Endothelial cell of umbilical vein (primary cell): ENCODE measurements around the gene SCYL1. TPM values are rescaled to one million over a fixed set of nuclear protein-coding genes. Genes with fewer than 3 reads are reported as not detected.
A peak's percentile ranks its signal among the peaks of the same experiment; 100 is the strongest.

Experiments used
- BruUV-seq: library from RNA; stranded (reverse); fragments of 400-500 nt; replicated peaks from 2 replicates; lab custom pipeline; 2021; lab: Mats Ljungman, UMichigan
- CTCF ChIA-PET: fragments of 300-600, 350-600 bp; sonication (Branson Sonifier 250); formaldehyde crosslinking; loops from one replicate; lab custom pipeline; 2021; ENCODE audit warnings: antibody characterized with exemption, inconsistent platforms; lab: Charles Lee
- POLR2A ChIA-PET: fragments of 300-600, 350-600 bp; sonication (Branson Sonifier 250); formaldehyde crosslinking; loops from one replicate; lab custom pipeline; 2021; ENCODE audit warnings: antibody characterized with exemption, inconsistent platforms; lab: Charles Lee
- DNase-seq: peaks from one replicate; pipeline ENCODE4 v3.0.0-alpha.2; 2011; ENCODE audit warnings: low read depth, low spot score
- FAIRE-seq: peaks from 2 replicates; lab custom pipeline; 2011; peaks lifted over from hg19 to GRCh38; lab: Jason Lieb, UNC
- H2AFZ ChIP-seq: 2 replicates; pipeline ENCODE4 v1.6.0; 2012; ENCODE audit warnings: low read depth, low read length, control low read depth, inconsistent platforms
- H3K27ac ChIP-seq: 2 replicates; pipeline ENCODE4 v1.5.1; 2011; ENCODE audit warnings: low read depth, mild to moderate bottlenecking, control low read depth, low read length, moderate library complexity; ENCODE audit not compliant: insufficient read depth
- H3K27me3 ChIP-seq, 2 experiments: 2 replicates each; pipeline versions ENCODE4 v1.6.0 to v1.6.1; 2011; ENCODE audit warnings: low read length in 2 of 2, mixed read lengths in 1 of 2; ENCODE audit not compliant: control insufficient read depth in 2 of 2, insufficient read depth in 2 of 2
- H3K36me3 ChIP-seq, 2 experiments: 2 replicates in 1 of 2; 3 replicates in 1 of 2; pipeline ENCODE4 v1.5.1; 2011; ENCODE audit warnings: low read length in 2 of 2, mild to moderate bottlenecking in 1 of 2, moderate library complexity in 1 of 2; ENCODE audit not compliant: control insufficient read depth in 2 of 2, insufficient read depth in 2 of 2; ENCODE audit errors: extremely low read depth in 1 of 2
- H3K4me1 ChIP-seq: 3 replicates; pipeline ENCODE4 v1.5.1; 2011; ENCODE audit warnings: mild to moderate bottlenecking, low read length; ENCODE audit not compliant: control insufficient read depth, insufficient read depth; ENCODE audit errors: extremely low read depth
- H3K4me2 ChIP-seq: 2 replicates; pipeline ENCODE4 v1.6.1; 2011; ENCODE audit warnings: low read length, control low read depth, mixed read lengths; ENCODE audit not compliant: insufficient read depth
- H3K4me3 ChIP-seq, 3 experiments: fragments of 200-600 bp in 1 of 3; sonication (generic), shearing (Covaris generic) in 1 of 3; replicated peaks in 1 of 3; 2 replicates each; pipeline ENCODE4 v1.5.1; 2011 to 2016; ENCODE audit warnings: control low read depth in 3 of 3, low read length in 3 of 3, mild to moderate bottlenecking in 2 of 3, inconsistent platforms in 1 of 3, low read depth in 1 of 3, moderate library complexity in 1 of 3; ENCODE audit not compliant: insufficient read depth in 1 of 3
- H3K79me2 ChIP-seq: 2 replicates; pipeline ENCODE4 v1.6.0; 2012; ENCODE audit warnings: low read length, inconsistent platforms; ENCODE audit not compliant: control insufficient read depth, insufficient read depth
- H3K9ac ChIP-seq: replicated peaks from 2 replicates; pipeline ENCODE3; 2011; ENCODE audit warnings: low read length, control low read depth; ENCODE audit not compliant: insufficient read depth; ENCODE audit errors: extremely low read depth
- H3K9me1 ChIP-seq: replicated peaks from 3 replicates; pipeline ENCODE4 v1.6.0; 2011; ENCODE audit warnings: mild to moderate bottlenecking, low read length; ENCODE audit not compliant: control insufficient read depth, insufficient read depth; ENCODE audit errors: extremely low read depth
- H3K9me3 ChIP-seq: replicated peaks from 2 replicates; pipeline ENCODE4 v1.5.1; 2012; ENCODE audit warnings: low read length, inconsistent platforms; ENCODE audit not compliant: control insufficient read depth, insufficient read depth
- H4K20me1 ChIP-seq: replicated peaks from 2 replicates; pipeline ENCODE3; 2011; ENCODE audit warnings: mild to moderate bottlenecking, low read length; ENCODE audit not compliant: control insufficient read depth, insufficient read depth; ENCODE audit errors: extremely low read depth
- EZH2 ChIP-seq: IDR thresholded peaks from 2 replicates; pipeline ENCODE4 v1.6.1; 2012; ENCODE audit warnings: borderline replicate concordance, low read depth, mild to moderate bottlenecking, moderate library complexity, low read length, inconsistent platforms; ENCODE audit not compliant: severe bottlenecking
- FOS ChIP-seq: IDR thresholded peaks from 2 replicates; pipeline ENCODE4 v1.6.1; 2011; ENCODE audit warnings: mild to moderate bottlenecking, low read length, moderate library complexity, borderline replicate concordance; ENCODE audit not compliant: insufficient read depth
- GATA2 ChIP-seq: IDR thresholded peaks from 2 replicates; pipeline ENCODE4 v1.7.0; 2011; ENCODE audit warnings: low read depth, mild to moderate bottlenecking, moderate library complexity, mixed read lengths, low read length; ENCODE audit not compliant: insufficient read length, insufficient read depth
- JUN ChIP-seq: IDR thresholded peaks from 2 replicates; pipeline ENCODE4 v1.6.1; 2011; ENCODE audit warnings: borderline replicate concordance, low read depth; ENCODE audit not compliant: insufficient read length, insufficient read depth
- MYC ChIP-seq: IDR thresholded peaks from one replicate; pipeline ENCODE4 v1.6.1; 2011; ENCODE audit warnings: mild to moderate bottlenecking, low read depth, low read length
- POLR2A ChIP-seq: IDR thresholded peaks from 2 replicates; pipeline ENCODE4 v1.6.1; 2012; ENCODE audit warnings: low read depth, mild to moderate bottlenecking, control low read depth, low read length
- POLR2AphosphoS5 ChIP-seq: IDR thresholded peaks from 2 replicates; pipeline ENCODE4 v1.6.1; 2012; ENCODE audit warnings: low read depth, mild to moderate bottlenecking, control low read depth, low read length, moderate library complexity; ENCODE audit not compliant: insufficient read depth
- dilution Hi-C: fragments of 300-500 bp; cut with MboI; formaldehyde crosslinking; loops from one replicate; pipeline ENCODE4 v1.15.0; 2019; ENCODE audit warnings: low sequenced_read_pairs; ENCODE audit not compliant: extremely low pct_ligation_motif_present
- intact Hi-C: fragments of 100-400 bp; cut with micrococcal nuclease; formaldehyde crosslinking; loops from one replicate; pipeline ENCODE4 v1.10.0; 2022
- polyA plus RNA-seq, 4 experiments: library from polyadenylated mRNA; depleted of rRNA in 3 of 4; stranded (reverse) in 3 of 4; unstranded in 1 of 4; fragments of >200 nt; gene quantifications; 2 replicates each; pipeline versions ENCODE4 v1.2.1 to v1.2.3, GENCODE V29; 2011 to 2012; ENCODE audit warnings: missing spikeins in 1 of 4
- total RNA-seq: library from RNA; stranded (reverse); gene quantifications from 2 replicates; pipeline ENCODE4 v1.2.3, GENCODE V29; 2021
- TF ChIP-seq, protein P1 (sequence below), 2 donors: IDR thresholded peaks; 1 replicate in 1 of 2; 2 replicates in 1 of 2; pipeline ENCODE4 v1.5.1; 2011; ENCODE audit warnings: low read length in 2 of 2, mild to moderate bottlenecking in 2 of 2, moderate library complexity in 2 of 2, control low read depth in 1 of 2, inconsistent platforms in 1 of 2, low read depth in 1 of 2; ENCODE audit not compliant: insufficient read depth in 1 of 2; ENCODE audit errors: extremely low read depth in 1 of 2
- TF ChIP-seq, protein P2 (sequence below): IDR thresholded peaks from 2 replicates; pipeline ENCODE4 v1.6.1; 2011; ENCODE audit not compliant: insufficient read depth, insufficient read length

Gene SCYL1
- total and polyA plus RNA-seq, 2 donors (not counting 3 experiments of a cell fraction or from before 2014, with no cell fraction given) = 88.2 to 126 TPM

DNA sequence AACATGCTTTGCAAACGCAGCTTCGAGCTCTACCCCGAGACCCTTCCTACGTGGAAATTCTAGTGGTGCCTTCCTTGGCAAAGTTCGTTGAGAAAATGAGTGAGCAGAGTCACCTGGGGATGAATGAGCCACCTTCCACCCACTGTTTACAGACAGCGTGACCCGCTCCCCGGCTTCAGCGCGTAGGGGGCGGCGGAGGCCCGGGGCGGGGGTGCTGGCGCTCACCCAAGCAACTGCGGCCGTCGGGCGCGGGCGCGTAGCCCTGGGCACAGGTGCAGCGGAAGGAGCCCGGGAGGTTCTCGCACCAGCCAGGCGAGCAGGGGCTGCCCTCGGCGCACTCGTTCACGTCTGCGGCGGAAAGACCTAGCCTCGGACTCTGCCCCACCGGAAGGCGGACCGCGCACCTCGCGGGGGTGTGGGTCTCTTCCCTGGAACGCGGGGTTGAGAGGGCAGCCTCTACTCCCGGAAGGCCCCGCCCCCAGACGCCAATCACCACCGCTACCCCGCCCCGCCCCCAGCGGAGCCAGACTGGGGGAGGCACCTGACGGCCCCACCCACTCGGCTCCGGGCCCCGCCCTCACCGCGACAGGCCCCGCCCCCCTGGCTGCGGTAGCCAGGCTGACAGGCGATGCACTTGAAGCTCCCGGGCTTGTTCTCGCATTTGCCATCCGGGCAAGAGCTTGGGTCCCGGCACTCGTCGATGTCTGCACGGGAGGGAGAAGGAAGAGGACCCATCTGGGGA, 21.5 kb downstream of the SCYL1 start:
- no TSS peak for BruUV-seq

DNA sequence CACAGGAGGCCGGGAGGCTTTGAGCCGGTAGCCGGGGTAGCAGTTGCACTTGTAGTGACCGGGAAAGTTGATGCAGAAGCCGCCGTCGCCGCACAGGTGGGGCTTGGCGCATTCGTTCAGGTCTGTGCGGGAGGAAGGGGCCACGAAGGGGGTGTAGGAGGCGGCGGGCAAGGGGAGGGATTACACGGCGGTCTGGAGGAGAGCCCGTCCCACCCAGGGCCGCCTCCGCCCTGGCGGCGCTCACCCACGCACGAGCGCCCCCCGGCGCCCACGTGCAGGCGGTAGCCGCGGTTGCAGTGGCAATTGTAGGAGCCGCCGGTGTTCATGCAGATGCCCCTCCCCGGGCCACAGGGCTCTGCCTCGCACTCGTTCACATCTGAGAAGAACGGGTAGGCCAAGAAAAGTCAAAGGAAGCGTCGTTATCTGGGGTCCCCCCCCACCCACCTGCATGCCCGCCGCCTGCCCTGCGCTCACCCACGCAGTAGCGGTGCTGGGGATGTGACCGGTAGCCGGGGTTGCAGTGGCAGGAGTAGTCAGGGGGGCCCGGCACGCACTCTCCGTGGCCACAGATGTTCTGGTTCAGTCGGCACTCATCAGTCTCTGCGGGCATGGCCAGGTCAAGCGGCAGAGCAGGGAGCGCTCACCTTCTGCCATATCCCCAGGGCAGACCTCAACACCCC, 22.7 kb downstream of the SCYL1 start:
- intact Hi-C loops = loop anchor here (2.0 kb wide), 2 partner anchors 13 to 23 kb away; partner anchors contain the start of gene ZNRD2
- Histone ChIP-seq H3K27me3 (no peaks in the 10 kb centered on the region), H3K4me1 (no peaks in the 10 kb centered on the region), H3K9ac (no peak overlapping the region), H4K20me1 (no peaks in the 10 kb centered on the region), H3K79me2 (no peaks in the 10 kb centered on the region), H3K36me3 (peaks cover 0 to 42% of the 10 kb centered on the region in 2 experiments), H3K9me3 (no peaks in the 10 kb centered on the region), H3K27ac (no peak overlapping the region), H3K4me3 (no peak overlapping the region), H3K4me2 (no peak overlapping the region), H2AFZ (no peak overlapping the region), H3K9me1 (no peaks in the 10 kb centered on the region)
- dilution Hi-C loops = no loop called here
- no TSS peak for BruUV-seq
- POLR2A ChIA-PET = no interaction called here
- FAIRE-seq = no peak
- CTCF ChIA-PET = no interaction called here
- DNase-seq = no peak
- no peak for TF ChIP-seq POLR2A
- no peak for TF ChIP-seq GATA2
- TF ChIP-seq, protein P1, sequence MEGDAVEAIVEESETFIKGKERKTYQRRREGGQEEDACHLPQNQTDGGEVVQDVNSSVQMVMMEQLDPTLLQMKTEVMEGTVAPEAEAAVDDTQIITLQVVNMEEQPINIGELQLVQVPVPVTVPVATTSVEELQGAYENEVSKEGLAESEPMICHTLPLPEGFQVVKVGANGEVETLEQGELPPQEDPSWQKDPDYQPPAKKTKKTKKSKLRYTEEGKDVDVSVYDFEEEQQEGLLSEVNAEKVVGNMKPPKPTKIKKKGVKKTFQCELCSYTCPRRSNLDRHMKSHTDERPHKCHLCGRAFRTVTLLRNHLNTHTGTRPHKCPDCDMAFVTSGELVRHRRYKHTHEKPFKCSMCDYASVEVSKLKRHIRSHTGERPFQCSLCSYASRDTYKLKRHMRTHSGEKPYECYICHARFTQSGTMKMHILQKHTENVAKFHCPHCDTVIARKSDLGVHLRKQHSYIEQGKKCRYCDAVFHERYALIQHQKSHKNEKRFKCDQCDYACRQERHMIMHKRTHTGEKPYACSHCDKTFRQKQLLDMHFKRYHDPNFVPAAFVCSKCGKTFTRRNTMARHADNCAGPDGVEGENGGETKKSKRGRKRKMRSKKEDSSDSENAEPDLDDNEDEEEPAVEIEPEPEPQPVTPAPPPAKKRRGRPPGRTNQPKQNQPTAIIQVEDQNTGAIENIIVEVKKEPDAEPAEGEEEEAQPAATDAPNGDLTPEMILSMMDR (IDR thresholded peaks at IDR 0.05; ENCODE audit: extremely low read depth in 1 of 2, insufficient read depth in 1 of 2, low read depth in 1 of 2, low read length in 2 of 2) = no peak
- TF ChIP-seq, protein P2, sequence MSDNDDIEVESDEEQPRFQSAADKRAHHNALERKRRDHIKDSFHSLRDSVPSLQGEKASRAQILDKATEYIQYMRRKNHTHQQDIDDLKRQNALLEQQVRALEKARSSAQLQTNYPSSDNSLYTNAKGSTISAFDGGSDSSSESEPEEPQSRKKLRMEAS = no peak
- no peak for TF ChIP-seq POLR2AphosphoS5
- no peak for TF ChIP-seq JUN
- no peak for TF ChIP-seq FOS
- TF ChIP-seq MYC = no peak
- TF ChIP-seq EZH2 = no peak

More for the DNA sequence above, 21.5 kb downstream of the SCYL1 start:
- no peaks in the 10 kb centered on the region for H3K9me3 ChIP-seq
- dilution Hi-C loops = no loop called here
- no peak overlapping the region for H2AFZ ChIP-seq
- H3K4me1 ChIP-seq = peaks cover 1% of the 10 kb centered on the region
- H3K9ac ChIP-seq = no peak overlapping the region
- intact Hi-C loops = loop anchor here (2.0 kb wide), 2 partner anchors 14 to 24 kb away; partner anchors contain the start of gene ZNRD2
- H3K9me1 ChIP-seq = no peaks in the 10 kb centered on the region
- H3K27ac ChIP-seq = no peak overlapping the region
- FAIRE-seq = peak; percentile 28
- H4K20me1 ChIP-seq = no peaks in the 10 kb centered on the region
- no peak for TF ChIP-seq MYC
- CTCF ChIA-PET = interaction anchor here (0.7 to 1.1 kb wide), 4 partner anchors 9 to 26 kb away, joined by 3 to 11 read pairs (median 4); partner anchors contain the start of gene FAM89B
- no peak overlapping the region for H3K4me3 ChIP-seq
- no peaks in the 10 kb centered on the region for H3K79me2 ChIP-seq
- peak; percentile 44 for DNase-seq
- no peaks in the 10 kb centered on the region for H3K27me3 ChIP-seq
- POLR2A ChIA-PET = interaction anchor here (0.6 kb wide), 1 partner anchor 46 kb away, joined by 3 read pairs; no protein-coding TSS in a partner anchor
- H3K4me2 ChIP-seq = no peak overlapping the region
- H3K36me3 ChIP-seq = peaks cover 0 to 34% of the 10 kb centered on the region in 2 experiments
